Glomerular visceral epithelial cell (primary cell): ENCODE measurements around the gene EPHB1.
A peak's percentile ranks its signal among the peaks of the same experiment; 100 is the strongest.

Experiments
- DNase-seq: peaks from one replicate; pipeline ENCODE4 v3.0.0-alpha.2; 2016; ENCODE audit errors: extremely low spot score

The EPHB1 gene

GRCh38 chr3:134794950-134795745 is at the start of gene EPHB1:
Gene EPHB1, plus strand, starts transcription at chr3:134795260.
- peak; percentile 89 for DNase-seq

GRCh38 chr3:134748698-134749097 is 46.4 kb upstream of the EPHB1 start:
- no peak for DNase-seq

GRCh38 chr3:134749174-134749573 is 45.9 kb upstream of the EPHB1 start:
- no peak for DNase-seq

- DNase-seq = no peak
Observed at GRCh38 chr3:134749802-134750553, 45.1 kb upstream of the EPHB1 start.

GRCh38 chr3:134751831-134752230 is 43.2 kb upstream of the EPHB1 start:
- DNase-seq = no peak

GRCh38 chr3:134752761-134753461 is 42.1 kb upstream of the EPHB1 start:
- DNase-seq = no peak

GRCh38 chr3:134753999-134754742 is 40.9 kb upstream of the EPHB1 start:
- DNase-seq = no peak

- DNase-seq = peak; percentile 46
Observed at GRCh38 chr3:134754768-134755559, 40.1 kb upstream of the EPHB1 start.

- no peak for DNase-seq
Observed at GRCh38 chr3:134755821-134756220, 39.2 kb upstream of the EPHB1 start.

- no peak for DNase-seq
Observed at GRCh38 chr3:134757549-134758069, 37.5 kb upstream of the EPHB1 start.

- DNase-seq = no peak
Observed at GRCh38 chr3:134761213-134761612, 33.8 kb upstream of the EPHB1 start.

- DNase-seq = no peak
Observed at GRCh38 chr3:134762016-134762415, 33.0 kb upstream of the EPHB1 start.

GRCh38 chr3:134765468-134765867 is 29.6 kb upstream of the EPHB1 start:
- no peak for DNase-seq

GRCh38 chr3:134766290-134766689 is 28.8 kb upstream of the EPHB1 start:
- no peak for DNase-seq

GRCh38 chr3:134768116-134768515 is 26.9 kb upstream of the EPHB1 start:
- DNase-seq = no peak

GRCh38 chr3:134768837-134769236 is 26.2 kb upstream of the EPHB1 start:
- DNase-seq = no peak

GRCh38 chr3:134769287-134769868 is 25.7 kb upstream of the EPHB1 start:
- no peak for DNase-seq

GRCh38 chr3:134772011-134772410 is 23.0 kb upstream of the EPHB1 start:
- DNase-seq = no peak

- no peak for DNase-seq
Observed at GRCh38 chr3:134772591-134772990, 22.5 kb upstream of the EPHB1 start.

GRCh38 chr3:134775831-134776230 is 19.2 kb upstream of the EPHB1 start:
- no peak for DNase-seq
